ENCODE data around the gene PLCB3.
"Not testable (repeated sequence)": the region's sequence is repeated elsewhere in the genome, so short reads cannot be mapped to it uniquely, and the experiment has no call there.

Gene PLCB3

GRCh38 chr11:64305691-64306562 lies 54.6 kb downstream of the PLCB3 start:
- Histone ChIP-seq H3K27ac (peak overlapping the region; percentile 79), H3K4me3 (ENCODE audit: low read depth, low read length) (peak overlapping the region; percentile 60), H3K27me3 (ENCODE audit: insufficient read depth, low read depth, severe bottlenecking) (no peaks in the 10 kb centered on the region), H3K9me3 (ENCODE audit: severe bottlenecking) (no peaks in the 10 kb centered on the region), H3K36me3 (peaks cover 4% of the 10 kb centered on the region)
- DNase-seq: peak; percentile 83
- TF ChIP-seq CTCF (IDR thresholded peaks at IDR 0.05; ENCODE audit: low read depth, low read length): peak; percentile 55

DNA sequence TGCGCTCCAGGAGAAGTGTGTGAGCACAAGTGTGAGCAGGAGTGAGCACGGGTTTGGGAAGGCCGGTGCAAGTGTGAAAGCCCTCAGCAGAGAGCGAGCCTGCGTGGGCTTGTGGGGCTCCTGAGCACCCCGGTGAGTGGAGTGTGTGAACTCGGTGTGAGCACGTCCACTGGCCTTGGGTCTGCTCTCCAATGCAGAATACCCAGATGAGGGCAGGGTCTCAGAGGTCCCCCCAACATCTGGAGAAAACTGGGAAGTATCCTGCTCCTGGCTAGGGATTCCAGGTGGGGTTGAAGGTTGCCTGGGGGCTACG lies 55.2 kb downstream of the PLCB3 start:
- peaks cover 4% of the 10 kb centered on the region for H3K36me3 ChIP-seq
- no peak for DNase-seq
- H3K9me3 ChIP-seq (ENCODE audit: severe bottlenecking): no peaks in the 10 kb centered on the region
- peak overlapping the region; percentile 60 for H3K4me3 ChIP-seq (ENCODE audit: low read depth, low read length)
- TF ChIP-seq CTCF (IDR thresholded peaks at IDR 0.05; ENCODE audit: low read depth, low read length): no peak
- H3K27ac ChIP-seq: peak overlapping the region; percentile 79
- no peaks in the 10 kb centered on the region for H3K27me3 ChIP-seq (ENCODE audit: insufficient read depth, low read depth, severe bottlenecking)

- H3K27ac ChIP-seq: no peak overlapping the region; the same call in 1 of the 2 replicates
- H3K4me3 ChIP-seq (ENCODE audit: low read depth, low read length): peak overlapping the region; percentile 60
- H3K36me3 ChIP-seq: peaks cover 4% of the 10 kb centered on the region
- no peak for DNase-seq
- no peaks in the 10 kb centered on the region for H3K9me3 ChIP-seq (ENCODE audit: severe bottlenecking)
- no peaks in the 10 kb centered on the region for H3K27me3 ChIP-seq (ENCODE audit: insufficient read depth, low read depth, severe bottlenecking)
- no peak for TF ChIP-seq CTCF (IDR thresholded peaks at IDR 0.05; ENCODE audit: low read depth, low read length)
Measured at GRCh38 chr11:64306876-64307622, 55.7 kb downstream of the PLCB3 start.

- H3K27ac ChIP-seq; H3K36me3 ChIP-seq; H3K9me3 ChIP-seq (ENCODE audit: severe bottlenecking); H3K4me3 ChIP-seq (ENCODE audit: low read depth, low read length); H3K27me3 ChIP-seq (ENCODE audit: insufficient read depth, low read depth, severe bottlenecking); DNase-seq: not testable (repeated sequence)
Measured at GRCh38 chr11:64307795-64308194, 56.5 kb downstream of the PLCB3 start.

GRCh38 chr11:64312947-64313346 lies 61.6 kb downstream of the PLCB3 start:
- Histone ChIP-seq H3K27ac (no peak overlapping the region), H3K27me3 (ENCODE audit: insufficient read depth, low read depth, severe bottlenecking) (no peaks in the 10 kb centered on the region), H3K36me3 (peaks cover 15% of the 10 kb centered on the region), H3K9me3 (ENCODE audit: severe bottlenecking) (no peaks in the 10 kb centered on the region), H3K4me3 (ENCODE audit: low read depth, low read length) (no peak overlapping the region)
- DNase-seq: no peak
- TF ChIP-seq CTCF (IDR thresholded peaks at IDR 0.05; ENCODE audit: low read depth, low read length): no peak

- Histone ChIP-seq H3K36me3 (peaks cover 14% of the 10 kb centered on the region), H3K4me3 (ENCODE audit: low read depth, low read length) (no peak overlapping the region), H3K27ac (no peak overlapping the region)
Measured at GRCh38 chr11:64313491-64314145, 62.3 kb downstream of the PLCB3 start.

More at GRCh38 chr11:64313491-64314145, 62.3 kb downstream of the PLCB3 start:
- Histone ChIP-seq H3K9me3 (ENCODE audit: severe bottlenecking) (no peaks in the 10 kb centered on the region), H3K27me3 (ENCODE audit: insufficient read depth, low read depth, severe bottlenecking) (no peaks in the 10 kb centered on the region)
- no peak for DNase-seq
- no peak for TF ChIP-seq CTCF (IDR thresholded peaks at IDR 0.05; ENCODE audit: low read depth, low read length)
